ENCODE measurements around the gene FHOD3. TPM values are rescaled to one million over a fixed set of nuclear protein-coding genes. Genes with fewer than 3 reads are reported as not detected.

FHOD3 gene
- total RNA-seq, 4 donors from 2014 or later, result 3.5 to 40.0 (median 14.5) TPM

- in situ Hi-C loops (cut with MboI; ENCODE audit: low pct_ligation_motif_present in 1 of 4, low pct_unique_long_range_greater_than_20kb in 1 of 4, low sequenced_read_pairs in 3 of 4), result loop anchor here in 1 of 4 donors (10.0 kb wide), 1 partner anchor 69 kb away; no protein-coding TSS in a partner anchor
- Histone ChIP-seq H3K9me3 (peaks cover 0 to 11% of the 10 kb centered on the region in 2 donors), H3K4me1 (peaks cover 0 to 9% (median 0%) of the 10 kb centered on the region in 4 donors), H3K4me3 (no peak overlapping the region), H3K27me3 (no peaks in the 10 kb centered on the region), H3K27ac (no peak overlapping the region), H3K36me3 (no peaks in the 10 kb centered on the region)
- no peak for TF ChIP-seq POLR2A (IDR thresholded peaks at IDR 0.05)
- no peak for TF ChIP-seq POLR2AphosphoS5 (IDR thresholded peaks at IDR 0.05)
- TF ChIP-seq EP300 (IDR thresholded peaks at IDR 0.05; ENCODE audit: low read depth), result no peak
- TF ChIP-seq CTCF (IDR thresholded peaks at IDR 0.05), result no peak
- no peak for DNase-seq
- WGBS, 2 donors (ENCODE audit: low coverage in 1 of 2), result 76 to 86% methylated on average over 2 of the region's 2 CpGs
- intact Hi-C loops (cut with DNase I; ENCODE audit: low total_unique reads), result loop anchor here (5.0 kb wide), 1 partner anchor 72 kb away; no protein-coding TSS in a partner anchor
These were observed 388.1 kb downstream of the FHOD3 start for GRCh38 chr18:36685580-36685979.

- Histone ChIP-seq H3K9me3 (peaks cover 0 to 11% of the 10 kb centered on the region in 2 donors), H3K4me3 (no peak overlapping the region), H3K27me3 (no peaks in the 10 kb centered on the region), H3K27ac (no peak overlapping the region), H3K4me1 (peaks cover 0 to 15% (median 0%) of the 10 kb centered on the region in 4 donors), H3K36me3 (no peaks in the 10 kb centered on the region)
- TF ChIP-seq CTCF (IDR thresholded peaks at IDR 0.05) (peak; percentile 77 to 91 (median 85)), EP300 (IDR thresholded peaks at IDR 0.05; ENCODE audit: low read depth) (no peak)
- WGBS, 2 donors (ENCODE audit: low coverage in 1 of 2), result 50 to 53% methylated on average over 3 of the region's 3 CpGs
- intact Hi-C loops (cut with DNase I; ENCODE audit: low total_unique reads), result loop anchor here (5.0 kb wide), 1 partner anchor 69 kb away; no protein-coding TSS in a partner anchor
- DNase-seq, result peak; percentile 66
- in situ Hi-C loops (cut with MboI; ENCODE audit: low pct_ligation_motif_present in 1 of 4, low pct_unique_long_range_greater_than_20kb in 1 of 4, low sequenced_read_pairs in 3 of 4), result loop anchor here in 1 of 4 donors (10.0 kb wide), 1 partner anchor 67 kb away; no protein-coding TSS in a partner anchor
These were observed 390.8 kb downstream of the FHOD3 start for GRCh38 chr18:36688020-36688965.

GRCh38 chr18:36692371-36692770 is 394.9 kb downstream of the FHOD3 start:
- Histone ChIP-seq H3K4me1 (peaks cover 0 to 17% (median 0%) of the 10 kb centered on the region in 4 donors), H3K36me3 (no peaks in the 10 kb centered on the region), H3K27ac (peak overlapping the region; percentile 53 to 82 (median 76)), H3K9me3 (no peaks in the 10 kb centered on the region), H3K4me3 (no peak overlapping the region), H3K27me3 (no peaks in the 10 kb centered on the region)
- no peak for DNase-seq
- 61 to 85% methylated on average over 2 of the region's 2 CpGs for WGBS, 2 donors (ENCODE audit: low coverage in 1 of 2)
- TF ChIP-seq POLR2AphosphoS5 (IDR thresholded peaks at IDR 0.05), result no peak
- no peak for TF ChIP-seq EP300 (IDR thresholded peaks at IDR 0.05; ENCODE audit: low read depth)
- no peak for TF ChIP-seq CTCF (IDR thresholded peaks at IDR 0.05)
- TF ChIP-seq POLR2A (IDR thresholded peaks at IDR 0.05), result no peak
- intact Hi-C loops (cut with DNase I; ENCODE audit: low total_unique reads) (no loop called here), in situ Hi-C loops (cut with MboI; ENCODE audit: low pct_ligation_motif_present in 1 of 4, low pct_unique_long_range_greater_than_20kb in 1 of 4, low sequenced_read_pairs in 3 of 4) (no loop called here)

GRCh38 chr18:36692921-36693332 is 395.4 kb downstream of the FHOD3 start:
- TF ChIP-seq EP300 (IDR thresholded peaks at IDR 0.05; ENCODE audit: low read depth), result no peak
- TF ChIP-seq POLR2A (IDR thresholded peaks at IDR 0.05), result no peak
- TF ChIP-seq CTCF (IDR thresholded peaks at IDR 0.05), result no peak
- no peak for TF ChIP-seq POLR2AphosphoS5 (IDR thresholded peaks at IDR 0.05)
- DNase-seq, result no peak
- intact Hi-C loops (cut with DNase I; ENCODE audit: low total_unique reads) (no loop called here), in situ Hi-C loops (cut with MboI; ENCODE audit: low pct_ligation_motif_present in 1 of 4, low pct_unique_long_range_greater_than_20kb in 1 of 4, low sequenced_read_pairs in 3 of 4) (no loop called here)
- 60% methylated on average over 9 of the region's 9 CpGs; no CpG with 5 or more reads in 1 of the 2 donors for WGBS, 2 donors (ENCODE audit: low coverage in 1 of 2)
- Histone ChIP-seq H3K27ac (peak overlapping the region; percentile 53 to 82 (median 76)), H3K36me3 (no peaks in the 10 kb centered on the region), H3K9me3 (no peaks in the 10 kb centered on the region), H3K27me3 (no peaks in the 10 kb centered on the region), H3K4me3 (peak overlapping the region in 2 of 4 donors; percentile 8 to 13), H3K4me1 (peaks cover 0 to 17% (median 0%) of the 10 kb centered on the region in 4 donors)
